Esophagus squamous epithelium (tissue), 4 donors: ENCODE data around the gene GTF3C4.

Source experiments
- POLR2A ChIP-seq, 4 donors: fragments of 450-650 bp; IDR thresholded peaks; one replicate each; pipeline ENCODE4 v1.6.1; 2017; ENCODE audit warnings: antibody characterized with exemption in 4 of 4, mild to moderate bottlenecking in 4 of 4, moderate library complexity in 3 of 4
- TF ChIP-seq, protein P1 (sequence below), 6 experiments: fragments of 450-650 bp in 4 of 6; fragments of 200-600 bp in 2 of 6; sonication (generic) in 2 of 6; IDR thresholded peaks; one replicate each; pipeline ENCODE4 v1.5.1; 2016 to 2019; ENCODE audit warnings: antibody characterized with exemption in 6 of 6, mild to moderate bottlenecking in 4 of 6, moderate library complexity in 4 of 6

DNA sequence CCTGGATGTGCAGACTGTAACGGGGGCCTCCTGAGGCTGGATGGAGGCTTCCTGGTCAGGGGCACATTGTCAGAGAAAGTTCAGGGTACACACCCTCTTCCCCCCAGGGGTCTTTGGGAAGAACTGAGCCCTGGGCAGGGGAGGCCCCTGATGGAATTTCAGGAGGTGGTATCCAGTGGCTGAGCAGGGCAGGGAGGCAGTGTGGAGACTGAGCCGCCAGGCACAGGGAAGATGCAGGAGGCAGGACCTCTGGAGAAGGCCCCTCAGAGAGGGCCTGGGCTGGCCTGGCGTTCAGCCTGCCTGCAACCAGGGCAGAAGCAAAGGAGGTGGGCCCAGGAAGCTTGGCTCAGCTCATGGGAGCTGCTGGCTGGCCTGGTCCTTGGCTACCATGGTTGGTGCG is 53.5 kb downstream of the GTF3C4 start:
- TF ChIP-seq POLR2A (IDR thresholded peaks at IDR 0.05): no peak
- TF ChIP-seq, protein P1, sequence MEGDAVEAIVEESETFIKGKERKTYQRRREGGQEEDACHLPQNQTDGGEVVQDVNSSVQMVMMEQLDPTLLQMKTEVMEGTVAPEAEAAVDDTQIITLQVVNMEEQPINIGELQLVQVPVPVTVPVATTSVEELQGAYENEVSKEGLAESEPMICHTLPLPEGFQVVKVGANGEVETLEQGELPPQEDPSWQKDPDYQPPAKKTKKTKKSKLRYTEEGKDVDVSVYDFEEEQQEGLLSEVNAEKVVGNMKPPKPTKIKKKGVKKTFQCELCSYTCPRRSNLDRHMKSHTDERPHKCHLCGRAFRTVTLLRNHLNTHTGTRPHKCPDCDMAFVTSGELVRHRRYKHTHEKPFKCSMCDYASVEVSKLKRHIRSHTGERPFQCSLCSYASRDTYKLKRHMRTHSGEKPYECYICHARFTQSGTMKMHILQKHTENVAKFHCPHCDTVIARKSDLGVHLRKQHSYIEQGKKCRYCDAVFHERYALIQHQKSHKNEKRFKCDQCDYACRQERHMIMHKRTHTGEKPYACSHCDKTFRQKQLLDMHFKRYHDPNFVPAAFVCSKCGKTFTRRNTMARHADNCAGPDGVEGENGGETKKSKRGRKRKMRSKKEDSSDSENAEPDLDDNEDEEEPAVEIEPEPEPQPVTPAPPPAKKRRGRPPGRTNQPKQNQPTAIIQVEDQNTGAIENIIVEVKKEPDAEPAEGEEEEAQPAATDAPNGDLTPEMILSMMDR (IDR thresholded peaks at IDR 0.05): no peak
